ENCODE results near the gene SDR42E1.

The SDR42E1 gene

DNA sequence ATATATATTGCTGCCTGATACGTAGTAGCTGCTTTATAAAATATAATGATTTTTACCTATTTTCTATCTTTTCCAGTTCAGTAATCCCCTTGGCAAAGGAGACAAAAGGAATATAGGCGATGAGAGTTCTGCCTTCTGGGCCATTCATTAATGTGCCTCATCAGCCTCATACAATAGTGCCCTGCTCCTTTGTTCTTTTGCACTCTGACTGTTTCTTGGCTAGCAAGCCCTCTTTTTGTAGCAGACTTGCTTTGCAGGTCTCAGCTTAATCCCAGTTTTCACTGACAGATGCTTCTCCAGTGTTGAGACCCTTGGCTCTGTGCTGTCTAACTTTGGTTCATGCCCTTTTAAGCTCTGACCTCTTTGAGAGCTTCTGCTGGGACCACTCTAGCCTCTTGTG, 34.2 kb upstream of the SDR42E1 start:
- no peaks in the 10 kb centered on the region for H3K4me1 ChIP-seq (ENCODE audit: insufficient read depth, low read length)
- H3K9ac ChIP-seq (ENCODE audit: low read depth, low read length): no peak overlapping the region
- H3K36me3 ChIP-seq (ENCODE audit: insufficient read depth, low read length): no peaks in the 10 kb centered on the region
- no peaks in the 10 kb centered on the region for H3K9me3 ChIP-seq (ENCODE audit: control insufficient read depth, insufficient read depth, low read length)

DNA sequence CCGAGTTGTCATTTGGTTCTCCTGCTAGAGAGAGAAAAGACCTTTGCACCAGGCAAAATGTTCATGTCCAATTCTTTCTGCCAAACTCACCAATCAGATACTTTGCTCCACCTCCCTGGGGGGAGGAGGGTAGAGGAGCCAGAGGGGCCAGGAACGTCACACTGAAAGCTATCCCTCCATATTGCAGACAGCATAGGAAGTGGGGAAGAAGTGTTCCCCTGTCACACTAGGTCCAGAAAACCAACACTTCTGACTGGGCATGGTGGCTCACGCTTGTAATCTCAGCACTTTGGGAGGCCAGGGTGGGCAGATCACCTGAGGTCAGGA, 33.3 kb upstream of the SDR42E1 start:
- H3K9ac ChIP-seq (ENCODE audit: low read depth, low read length): no peak overlapping the region
- no peaks in the 10 kb centered on the region for H3K4me1 ChIP-seq (ENCODE audit: insufficient read depth, low read length)
- H3K9me3 ChIP-seq (ENCODE audit: control insufficient read depth, insufficient read depth, low read length): no peaks in the 10 kb centered on the region
- H3K36me3 ChIP-seq (ENCODE audit: insufficient read depth, low read length): no peaks in the 10 kb centered on the region

DNA sequence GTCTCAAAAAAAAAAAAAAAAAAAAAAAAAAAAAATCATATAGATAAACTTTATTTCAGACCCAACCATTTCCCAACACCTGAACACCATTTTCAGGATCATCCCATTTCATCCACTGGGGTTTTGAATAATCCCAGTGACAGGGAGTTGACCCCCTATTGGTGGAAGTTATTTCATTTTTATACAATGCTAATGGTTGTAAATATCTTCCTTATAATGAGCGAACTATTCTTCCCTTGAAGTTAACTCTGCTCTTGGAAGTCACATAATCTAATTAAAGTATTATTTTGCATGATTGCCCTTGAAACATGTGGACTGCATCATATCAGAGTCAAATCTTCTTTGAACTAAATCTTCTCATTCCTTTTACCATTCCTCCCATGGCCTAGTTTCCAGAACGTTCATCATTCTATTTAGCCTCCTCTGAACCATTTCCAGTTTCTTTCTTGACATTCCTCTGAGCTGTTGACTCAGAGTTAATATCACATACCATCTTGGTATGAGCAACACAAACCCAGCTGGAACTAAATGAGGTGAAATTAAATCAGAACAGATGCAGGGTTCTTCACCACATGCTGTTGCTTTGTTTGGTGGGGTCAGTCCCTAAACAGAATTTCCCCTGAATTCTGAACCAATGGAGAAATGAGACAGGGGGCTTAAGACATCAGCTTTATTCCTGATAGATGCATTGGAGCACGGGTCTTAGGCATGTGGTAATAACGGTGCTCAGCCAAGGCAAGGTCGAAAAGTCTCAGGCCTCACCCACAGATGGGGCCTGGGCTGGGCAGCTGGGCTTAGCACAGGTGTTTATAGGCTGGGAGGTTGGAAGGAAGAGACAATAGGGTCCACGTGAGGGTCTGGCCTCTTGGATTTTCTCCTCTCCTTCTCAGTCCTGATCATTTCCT, 32.7 kb upstream of the SDR42E1 start:
- Histone ChIP-seq H3K4me1 (ENCODE audit: insufficient read depth, low read length) (no peaks in the 10 kb centered on the region), H3K9me3 (ENCODE audit: control insufficient read depth, insufficient read depth, low read length) (no peaks in the 10 kb centered on the region), H3K9ac (ENCODE audit: low read depth, low read length) (no peak overlapping the region), H3K36me3 (ENCODE audit: insufficient read depth, low read length) (no peaks in the 10 kb centered on the region)

- H3K4me1 ChIP-seq (ENCODE audit: insufficient read depth, low read length): no peaks in the 10 kb centered on the region
- H3K9ac ChIP-seq (ENCODE audit: low read depth, low read length): no peak overlapping the region
- H3K9me3 ChIP-seq (ENCODE audit: control insufficient read depth, insufficient read depth, low read length): no peaks in the 10 kb centered on the region
- H3K36me3 ChIP-seq (ENCODE audit: insufficient read depth, low read length): no peaks in the 10 kb centered on the region
Observed at GRCh38 chr16:82042846-82043245, 31.6 kb upstream of the SDR42E1 start.

- H3K9me3 ChIP-seq (ENCODE audit: control insufficient read depth, insufficient read depth, low read length): no peaks in the 10 kb centered on the region
Observed at GRCh38 chr16:82042144-82042543, 30.9 kb upstream of the SDR42E1 start.

DNA sequence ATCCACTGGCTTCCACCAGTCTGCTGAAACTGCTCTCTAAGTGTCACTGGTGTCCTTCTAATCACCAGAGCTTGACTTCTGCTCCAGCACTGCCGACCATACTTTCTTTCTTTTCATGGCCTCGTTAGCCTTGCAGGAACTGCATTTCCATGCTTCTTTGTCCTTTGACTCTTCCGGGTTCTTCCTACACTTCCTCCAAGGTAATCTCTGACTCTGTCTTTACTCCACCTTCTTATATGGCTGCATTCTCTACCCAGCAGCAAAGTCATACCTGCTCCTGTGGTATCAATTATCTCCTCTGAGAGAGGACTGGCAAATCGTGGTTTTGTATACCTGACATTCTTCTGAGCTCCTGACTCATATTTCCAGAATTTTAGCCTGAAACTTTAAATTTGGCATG, 30.3 kb upstream of the SDR42E1 start:
- Histone ChIP-seq H3K9ac (ENCODE audit: low read depth, low read length) (no peak overlapping the region), H3K36me3 (ENCODE audit: insufficient read depth, low read length) (no peaks in the 10 kb centered on the region), H3K4me1 (ENCODE audit: insufficient read depth, low read length) (no peaks in the 10 kb centered on the region), H3K9me3 (ENCODE audit: control insufficient read depth, insufficient read depth, low read length) (no peaks in the 10 kb centered on the region)

More at GRCh38 chr16:82042144-82042543, 30.9 kb upstream of the SDR42E1 start:
- no peak overlapping the region for H3K9ac ChIP-seq (ENCODE audit: low read depth, low read length)
- no peaks in the 10 kb centered on the region for H3K4me1 ChIP-seq (ENCODE audit: insufficient read depth, low read length)
- no peaks in the 10 kb centered on the region for H3K36me3 ChIP-seq (ENCODE audit: insufficient read depth, low read length)

DNA sequence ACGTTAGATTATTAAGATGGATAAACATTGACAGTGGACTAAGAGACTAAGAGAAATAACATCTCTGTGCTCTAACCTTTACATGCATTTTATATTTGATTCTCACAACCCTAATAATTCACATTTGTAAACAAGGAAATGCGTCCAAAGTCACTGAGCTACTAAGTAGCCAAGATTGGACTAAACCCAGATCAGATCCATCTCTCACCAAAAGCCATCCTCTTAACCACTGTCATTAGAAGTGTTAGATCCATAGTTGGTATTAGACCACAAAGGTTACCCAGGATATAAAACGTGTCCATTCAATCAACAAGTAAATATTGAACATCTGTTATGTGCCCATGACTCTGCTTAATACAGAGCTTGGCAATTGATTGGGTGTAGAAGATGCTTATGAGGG, 29.0 kb upstream of the SDR42E1 start:
- H3K36me3 ChIP-seq (ENCODE audit: insufficient read depth, low read length): no peaks in the 10 kb centered on the region
- no peaks in the 10 kb centered on the region for H3K4me1 ChIP-seq (ENCODE audit: insufficient read depth, low read length)
- no peak overlapping the region for H3K9ac ChIP-seq (ENCODE audit: low read depth, low read length)
- no peaks in the 10 kb centered on the region for H3K9me3 ChIP-seq (ENCODE audit: control insufficient read depth, insufficient read depth, low read length)

- Histone ChIP-seq H3K4me1 (ENCODE audit: insufficient read depth, low read length) (no peaks in the 10 kb centered on the region), H3K36me3 (ENCODE audit: insufficient read depth, low read length) (no peaks in the 10 kb centered on the region), H3K9ac (ENCODE audit: low read depth, low read length) (no peak overlapping the region), H3K9me3 (ENCODE audit: control insufficient read depth, insufficient read depth, low read length) (no peaks in the 10 kb centered on the region)
Observed at GRCh38 chr16:82037666-82038065, 26.4 kb upstream of the SDR42E1 start.

DNA sequence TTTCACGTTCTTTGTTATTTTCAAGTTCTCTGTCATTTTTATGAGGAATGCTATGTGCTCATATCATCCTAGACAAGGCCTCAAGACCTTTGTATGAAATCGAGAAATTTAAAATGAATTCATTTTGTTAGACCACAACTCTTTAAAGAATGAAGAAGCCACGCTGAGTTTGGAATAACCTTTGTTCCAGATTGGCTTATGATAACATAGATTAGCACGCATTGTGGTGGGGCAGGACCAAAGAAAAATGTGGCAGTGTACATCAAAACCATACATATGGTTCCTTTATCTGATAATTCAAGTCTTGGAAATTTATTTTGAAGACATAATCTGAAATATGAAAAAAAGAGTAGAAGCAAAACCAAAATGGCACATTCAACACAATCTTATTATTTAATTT, 26.0 kb upstream of the SDR42E1 start:
- Histone ChIP-seq H3K9me3 (ENCODE audit: control insufficient read depth, insufficient read depth, low read length) (no peaks in the 10 kb centered on the region), H3K4me1 (ENCODE audit: insufficient read depth, low read length) (no peaks in the 10 kb centered on the region), H3K36me3 (ENCODE audit: insufficient read depth, low read length) (no peaks in the 10 kb centered on the region), H3K9ac (ENCODE audit: low read depth, low read length) (no peak overlapping the region)

GRCh38 chr16:82034981-82035612, 23.8 kb upstream of the SDR42E1 start, which contains the start of gene HSD17B2:
Gene HSD17B2 (plus strand): TSS chr16:82035253. CDS start chr16:82035425, 172 bp downstream.
- Histone ChIP-seq H3K9ac (ENCODE audit: low read depth, low read length) (no peak within 1 kb of the TSS), H3K9me3 (ENCODE audit: control insufficient read depth, insufficient read depth, low read length) (no peaks in the 10 kb centered on the region), H3K36me3 (ENCODE audit: insufficient read depth, low read length) (no peaks in the 10 kb centered on the region), H3K4me1 (ENCODE audit: insufficient read depth, low read length) (no peaks in the 10 kb centered on the region)

GRCh38 chr16:82033683-82034300, 22.5 kb upstream of the SDR42E1 start:
- no peaks in the 10 kb centered on the region for H3K4me1 ChIP-seq (ENCODE audit: insufficient read depth, low read length)
- no peak overlapping the region for H3K9ac ChIP-seq (ENCODE audit: low read depth, low read length)
- H3K9me3 ChIP-seq (ENCODE audit: control insufficient read depth, insufficient read depth, low read length): no peaks in the 10 kb centered on the region
- no peaks in the 10 kb centered on the region for H3K36me3 ChIP-seq (ENCODE audit: insufficient read depth, low read length)

GRCh38 chr16:82033006-82033405, 21.7 kb upstream of the SDR42E1 start:
- no peaks in the 10 kb centered on the region for H3K9me3 ChIP-seq (ENCODE audit: control insufficient read depth, insufficient read depth, low read length)
- no peaks in the 10 kb centered on the region for H3K4me1 ChIP-seq (ENCODE audit: insufficient read depth, low read length)
- no peaks in the 10 kb centered on the region for H3K36me3 ChIP-seq (ENCODE audit: insufficient read depth, low read length)
- H3K9ac ChIP-seq (ENCODE audit: low read depth, low read length): no peak overlapping the region

DNA sequence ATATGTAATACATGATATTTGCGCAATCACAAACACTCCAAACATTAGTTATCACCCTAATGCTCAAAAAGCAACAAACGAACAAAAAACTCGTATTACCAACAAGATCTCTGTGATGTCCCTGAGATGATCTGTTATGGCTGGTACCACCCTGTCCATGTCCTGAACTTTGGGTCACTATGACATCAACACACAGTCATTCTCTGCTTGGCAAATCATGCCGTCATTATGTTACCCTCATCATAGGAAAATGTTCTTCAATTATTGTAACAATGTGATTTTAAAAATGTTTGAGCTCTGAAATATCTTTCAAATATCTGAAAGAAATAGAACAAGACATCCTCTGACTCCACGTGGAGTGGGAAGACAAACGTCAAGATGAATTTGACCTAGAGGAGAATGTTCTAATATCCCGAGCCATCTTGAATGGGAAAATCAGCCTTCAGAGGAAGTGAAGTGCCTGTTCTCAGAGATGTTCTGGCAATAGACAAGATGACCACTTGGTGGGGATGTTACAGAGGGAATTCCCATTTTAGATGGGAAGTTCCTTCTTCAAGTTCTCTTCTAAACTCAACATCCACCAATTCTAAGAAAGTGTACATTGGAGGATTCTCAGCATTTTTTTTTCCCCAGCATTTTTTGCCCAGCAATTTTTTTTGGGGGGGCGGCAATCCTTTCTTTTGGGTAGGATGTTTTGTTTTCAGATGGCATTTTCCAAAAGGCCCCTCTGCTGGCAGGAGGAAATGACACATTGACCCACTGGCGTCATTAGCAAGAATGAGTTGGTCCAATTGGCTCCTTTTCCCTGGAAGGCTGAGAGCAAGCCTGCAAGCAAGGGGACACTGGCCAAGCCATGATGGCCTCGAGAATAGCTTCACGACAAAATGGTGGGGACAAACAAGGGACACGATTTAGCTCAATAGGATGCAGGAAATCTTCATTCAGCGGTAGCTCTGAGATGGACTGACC, 20.1 kb upstream of the SDR42E1 start:
- H3K9me3 ChIP-seq (ENCODE audit: control insufficient read depth, insufficient read depth, low read length): no peaks in the 10 kb centered on the region

DNA sequence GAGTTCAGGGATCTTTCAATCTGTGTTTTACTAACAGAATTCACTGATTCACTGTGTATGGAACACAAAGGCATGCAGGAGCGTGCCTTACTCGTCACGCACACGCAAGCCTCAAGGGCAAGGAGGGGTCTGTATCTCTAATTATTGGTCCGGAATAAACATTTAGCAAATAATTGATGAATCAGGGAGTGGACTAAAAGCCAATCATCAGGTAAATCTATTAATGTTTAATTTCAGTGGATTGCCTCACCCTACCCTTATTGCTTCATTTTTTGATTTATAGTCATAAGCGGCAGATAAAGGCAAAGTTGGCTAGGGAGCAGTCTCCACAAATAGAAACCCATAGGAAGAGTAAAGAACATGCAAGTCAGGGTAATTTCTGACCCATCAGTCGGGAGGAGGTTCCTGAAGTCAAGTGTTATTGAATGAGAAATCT, 16.4 kb upstream of the SDR42E1 start:
- Histone ChIP-seq H3K4me1 (ENCODE audit: insufficient read depth, low read length) (no peaks in the 10 kb centered on the region), H3K36me3 (ENCODE audit: insufficient read depth, low read length) (no peaks in the 10 kb centered on the region), H3K9me3 (ENCODE audit: control insufficient read depth, insufficient read depth, low read length) (no peaks in the 10 kb centered on the region), H3K9ac (ENCODE audit: low read depth, low read length) (no peak overlapping the region)

More for the DNA sequence above, 20.1 kb upstream of the SDR42E1 start:
- Histone ChIP-seq H3K9ac (ENCODE audit: low read depth, low read length) (no peak overlapping the region), H3K36me3 (ENCODE audit: insufficient read depth, low read length) (no peaks in the 10 kb centered on the region), H3K4me1 (ENCODE audit: insufficient read depth, low read length) (no peaks in the 10 kb centered on the region)

Data from ES-I3 (cell line).